Loucy (cell line): Measurements from ENCODE around the gene CRYZ.

ENCODE experiments used
- EZH2phosphoT487 ChIP-seq: fragments of 200-600 bp; IDR thresholded peaks from 2 replicates; pipeline ENCODE4 v1.6.1; 2018; ENCODE audit warnings: antibody characterized with exemption, mild to moderate bottlenecking, moderate library complexity, borderline replicate concordance
- TF ChIP-seq, protein P1 (sequence below): fragments of 200-600 bp; sonication (generic); conservative IDR thresholded peaks from 2 replicates; pipeline ENCODE4 v1.5.1; 2014; ENCODE audit warnings: mild to moderate bottlenecking, antibody characterized with exemption, low read length

DNA sequence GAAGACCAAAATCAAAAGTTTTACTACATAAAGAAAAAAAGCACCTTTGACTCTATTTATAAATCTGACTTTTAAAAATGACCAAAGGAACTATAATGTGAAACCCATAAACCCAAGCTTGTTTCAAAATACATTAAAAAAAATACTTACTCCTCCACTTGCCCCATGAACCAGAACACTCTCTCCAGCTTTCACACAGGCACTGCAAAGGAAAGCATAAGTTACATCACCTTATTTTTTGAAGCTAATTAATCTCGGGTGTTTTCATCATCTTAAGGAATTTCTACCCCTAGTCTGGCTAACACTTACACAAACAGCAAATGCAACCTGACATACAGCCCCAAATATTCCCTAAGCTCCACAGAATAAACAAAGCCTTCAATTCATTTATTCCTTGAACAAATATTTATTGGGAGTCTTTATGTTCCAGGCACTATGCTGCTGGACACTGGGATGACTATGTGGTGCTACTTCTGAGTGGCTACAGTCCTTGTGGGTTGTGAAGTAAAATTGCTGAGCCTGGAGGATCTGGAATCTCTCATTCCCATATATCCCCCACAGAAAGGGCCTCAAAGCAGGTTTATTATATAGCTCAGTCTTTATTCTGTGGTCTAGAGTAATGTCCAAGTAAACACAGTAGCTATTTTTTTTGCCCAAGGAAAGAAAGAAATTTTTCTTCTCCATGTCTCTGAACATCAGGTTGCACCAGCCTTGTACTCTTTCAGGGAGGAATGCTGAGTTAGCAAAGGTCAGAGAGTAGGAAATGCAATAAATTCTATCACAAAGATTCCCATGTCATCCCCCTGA lies 18.2 kb downstream of the CRYZ start:
- TF ChIP-seq, protein P1, sequence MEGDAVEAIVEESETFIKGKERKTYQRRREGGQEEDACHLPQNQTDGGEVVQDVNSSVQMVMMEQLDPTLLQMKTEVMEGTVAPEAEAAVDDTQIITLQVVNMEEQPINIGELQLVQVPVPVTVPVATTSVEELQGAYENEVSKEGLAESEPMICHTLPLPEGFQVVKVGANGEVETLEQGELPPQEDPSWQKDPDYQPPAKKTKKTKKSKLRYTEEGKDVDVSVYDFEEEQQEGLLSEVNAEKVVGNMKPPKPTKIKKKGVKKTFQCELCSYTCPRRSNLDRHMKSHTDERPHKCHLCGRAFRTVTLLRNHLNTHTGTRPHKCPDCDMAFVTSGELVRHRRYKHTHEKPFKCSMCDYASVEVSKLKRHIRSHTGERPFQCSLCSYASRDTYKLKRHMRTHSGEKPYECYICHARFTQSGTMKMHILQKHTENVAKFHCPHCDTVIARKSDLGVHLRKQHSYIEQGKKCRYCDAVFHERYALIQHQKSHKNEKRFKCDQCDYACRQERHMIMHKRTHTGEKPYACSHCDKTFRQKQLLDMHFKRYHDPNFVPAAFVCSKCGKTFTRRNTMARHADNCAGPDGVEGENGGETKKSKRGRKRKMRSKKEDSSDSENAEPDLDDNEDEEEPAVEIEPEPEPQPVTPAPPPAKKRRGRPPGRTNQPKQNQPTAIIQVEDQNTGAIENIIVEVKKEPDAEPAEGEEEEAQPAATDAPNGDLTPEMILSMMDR, result no peak
- no peak for TF ChIP-seq EZH2phosphoT487
